ENCODE data around the gene NEDD4L.

- no peak for TF ChIP-seq CTCF (IDR thresholded peaks at IDR 0.05 in 2 of 3, conservative IDR thresholded peaks at IDR 0.05 in 1 of 3; ENCODE audit: control insufficient read depth in 2 of 3, extremely low read depth in 1 of 3, insufficient read depth in 1 of 3, low read depth in 3 of 3, low read length in 3 of 3)
- TF ChIP-seq POLR2AphosphoS5 (IDR thresholded peaks at IDR 0.05; ENCODE audit: low read length), result no peak
- TF ChIP-seq BCL11A (IDR thresholded peaks at IDR 0.05; ENCODE audit: low read depth, low read length), result no peak
- no peak for TF ChIP-seq SUZ12 (IDR thresholded peaks at IDR 0.05; ENCODE audit: unreplicated experiment)
- TF ChIP-seq EZH2 (IDR thresholded peaks at IDR 0.05; ENCODE audit: borderline replicate concordance, control insufficient read depth, low read depth, low read length), result no peak
- no peak for TF ChIP-seq RAD21 (IDR thresholded peaks at IDR 0.05; ENCODE audit: insufficient read depth, low read depth, low read length)
- TF ChIP-seq, protein P1, sequence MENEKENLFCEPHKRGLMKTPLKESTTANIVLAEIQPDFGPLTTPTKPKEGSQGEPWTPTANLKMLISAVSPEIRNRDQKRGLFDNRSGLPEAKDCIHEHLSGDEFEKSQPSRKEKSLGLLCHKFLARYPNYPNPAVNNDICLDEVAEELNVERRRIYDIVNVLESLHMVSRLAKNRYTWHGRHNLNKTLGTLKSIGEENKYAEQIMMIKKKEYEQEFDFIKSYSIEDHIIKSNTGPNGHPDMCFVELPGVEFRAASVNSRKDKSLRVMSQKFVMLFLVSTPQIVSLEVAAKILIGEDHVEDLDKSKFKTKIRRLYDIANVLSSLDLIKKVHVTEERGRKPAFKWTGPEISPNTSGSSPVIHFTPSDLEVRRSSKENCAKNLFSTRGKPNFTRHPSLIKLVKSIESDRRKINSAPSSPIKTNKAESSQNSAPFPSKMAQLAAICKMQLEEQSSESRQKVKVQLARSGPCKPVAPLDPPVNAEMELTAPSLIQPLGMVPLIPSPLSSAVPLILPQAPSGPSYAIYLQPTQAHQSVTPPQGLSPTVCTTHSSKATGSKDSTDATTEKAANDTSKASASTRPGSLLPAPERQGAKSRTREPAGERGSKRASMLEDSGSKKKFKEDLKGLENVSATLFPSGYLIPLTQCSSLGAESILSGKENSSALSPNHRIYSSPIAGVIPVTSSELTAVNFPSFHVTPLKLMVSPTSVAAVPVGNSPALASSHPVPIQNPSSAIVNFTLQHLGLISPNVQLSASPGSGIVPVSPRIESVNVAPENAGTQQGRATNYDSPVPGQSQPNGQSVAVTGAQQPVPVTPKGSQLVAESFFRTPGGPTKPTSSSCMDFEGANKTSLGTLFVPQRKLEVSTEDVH (IDR thresholded peaks at IDR 0.05; ENCODE audit: low read depth, partially characterized antibody), result no peak
- TF ChIP-seq POLR2A (IDR thresholded peaks at IDR 0.05; ENCODE audit: low read depth, low read length), result no peak
- TF ChIP-seq CREB1 (IDR thresholded peaks at IDR 0.05; ENCODE audit: low read depth), result no peak
- TF ChIP-seq NR2C2 (IDR thresholded peaks at IDR 0.05; ENCODE audit: borderline replicate concordance, control insufficient read depth, insufficient read length, low read depth), result no peak
These were observed 163.6 kb downstream of the NEDD4L start for GRCh38 chr18:58207520-58208152.
